ENCODE data around the gene FAM135A.

The FAM135A gene

GRCh38 chr6:70380771-70381416, 32.4 kb upstream of the FAM135A start:
- Histone ChIP-seq H3K27me3 (replicated peaks; ENCODE audit: insufficient read depth, low read length) (no peaks in the 10 kb centered on the region), H3K9me2 (replicated peaks; ENCODE audit: insufficient read depth, low read length) (no peaks in the 10 kb centered on the region), H3K4me2 (ENCODE audit: low read depth, low read length) (no peak overlapping the region), H3F3A (ENCODE audit: insufficient read depth, low read length) (no peaks in the 10 kb centered on the region), H3K4me3 (ENCODE audit: low read length) (no peak overlapping the region), H3K79me2 (ENCODE audit: low read length) (no peaks in the 10 kb centered on the region), H2AFZ (ENCODE audit: low read length) (no peak overlapping the region), H3K9ac (ENCODE audit: low read length) (no peak overlapping the region), H3K4me1 (ENCODE audit: low read length) (no peaks in the 10 kb centered on the region), H3K27ac (ENCODE audit: low read length) (no peak overlapping the region), H3K36me3 (replicated peaks; ENCODE audit: insufficient read depth, low read length) (no peaks in the 10 kb centered on the region), H3K9me3 (replicated peaks; ENCODE audit: insufficient read depth, low read length) (no peaks in the 10 kb centered on the region), H4K20me1 (ENCODE audit: insufficient read depth, low read length) (no peaks in the 10 kb centered on the region)
- TF ChIP-seq EZH2 (optimal IDR thresholded peaks at IDR 0.05; ENCODE audit: low read depth, low read length) (no peak), EZH2phosphoT487 (IDR thresholded peaks at IDR 0.05; ENCODE audit: low read length) (no peak), CTCF (IDR thresholded peaks at IDR 0.05; ENCODE audit: low read length) (no peak)
- no peak for DNase-seq

GRCh38 chr6:70381417-70381782, 31.9 kb upstream of the FAM135A start:
- TF ChIP-seq EZH2 (optimal IDR thresholded peaks at IDR 0.05; ENCODE audit: low read depth, low read length) (no peak), CTCF (IDR thresholded peaks at IDR 0.05; ENCODE audit: low read length) (no peak), EZH2phosphoT487 (IDR thresholded peaks at IDR 0.05; ENCODE audit: low read length) (no peak)
- Histone ChIP-seq H3K27ac (ENCODE audit: low read length) (no peak overlapping the region), H3K9ac (ENCODE audit: low read length) (no peak overlapping the region), H3K36me3 (replicated peaks; ENCODE audit: insufficient read depth, low read length) (no peaks in the 10 kb centered on the region), H3K9me2 (replicated peaks; ENCODE audit: insufficient read depth, low read length) (no peaks in the 10 kb centered on the region), H3K27me3 (replicated peaks; ENCODE audit: insufficient read depth, low read length) (no peaks in the 10 kb centered on the region), H3K79me2 (ENCODE audit: low read length) (no peaks in the 10 kb centered on the region), H3K9me3 (replicated peaks; ENCODE audit: insufficient read depth, low read length) (no peaks in the 10 kb centered on the region), H3K4me2 (ENCODE audit: low read depth, low read length) (no peak overlapping the region), H2AFZ (ENCODE audit: low read length) (no peak overlapping the region), H3K4me1 (ENCODE audit: low read length) (no peaks in the 10 kb centered on the region), H3F3A (ENCODE audit: insufficient read depth, low read length) (no peaks in the 10 kb centered on the region), H4K20me1 (ENCODE audit: insufficient read depth, low read length) (no peaks in the 10 kb centered on the region), H3K4me3 (ENCODE audit: low read length) (no peak overlapping the region)
- DNase-seq: no peak

- H3K4me3 ChIP-seq (ENCODE audit: low read length): no peak overlapping the region
- H3K27me3 ChIP-seq (replicated peaks; ENCODE audit: insufficient read depth, low read length): no peaks in the 10 kb centered on the region
- H3K9me3 ChIP-seq (replicated peaks; ENCODE audit: insufficient read depth, low read length): no peaks in the 10 kb centered on the region
- H3K9ac ChIP-seq (ENCODE audit: low read length): no peak overlapping the region
- DNase-seq: no peak
- H3K36me3 ChIP-seq (replicated peaks; ENCODE audit: insufficient read depth, low read length): no peaks in the 10 kb centered on the region
- H3K4me2 ChIP-seq (ENCODE audit: low read depth, low read length): no peak overlapping the region
- H4K20me1 ChIP-seq (ENCODE audit: insufficient read depth, low read length): no peaks in the 10 kb centered on the region
- no peaks in the 10 kb centered on the region for H3K79me2 ChIP-seq (ENCODE audit: low read length)
- H3K9me2 ChIP-seq (replicated peaks; ENCODE audit: insufficient read depth, low read length): no peaks in the 10 kb centered on the region
- no peak for TF ChIP-seq CTCF (IDR thresholded peaks at IDR 0.05; ENCODE audit: low read length)
- TF ChIP-seq EZH2 (optimal IDR thresholded peaks at IDR 0.05; ENCODE audit: low read depth, low read length): no peak
- TF ChIP-seq EZH2phosphoT487 (IDR thresholded peaks at IDR 0.05; ENCODE audit: low read length): no peak
- H3K27ac ChIP-seq (ENCODE audit: low read length): no peak overlapping the region
- no peaks in the 10 kb centered on the region for H3F3A ChIP-seq (ENCODE audit: insufficient read depth, low read length)
- H3K4me1 ChIP-seq (ENCODE audit: low read length): peaks cover 6% of the 10 kb centered on the region; the same call in 1 of the 2 replicates
- no peak overlapping the region for H2AFZ ChIP-seq (ENCODE audit: low read length)
Measured at GRCh38 chr6:70385901-70386300, 27.4 kb upstream of the FAM135A start.
